ENCODE measurements around the gene PLXNA4.

Gene PLXNA4

GRCh38 chr7:132154248-132154647 lies 422.0 kb downstream of the PLXNA4 start:
- TF ChIP-seq, protein P1, sequence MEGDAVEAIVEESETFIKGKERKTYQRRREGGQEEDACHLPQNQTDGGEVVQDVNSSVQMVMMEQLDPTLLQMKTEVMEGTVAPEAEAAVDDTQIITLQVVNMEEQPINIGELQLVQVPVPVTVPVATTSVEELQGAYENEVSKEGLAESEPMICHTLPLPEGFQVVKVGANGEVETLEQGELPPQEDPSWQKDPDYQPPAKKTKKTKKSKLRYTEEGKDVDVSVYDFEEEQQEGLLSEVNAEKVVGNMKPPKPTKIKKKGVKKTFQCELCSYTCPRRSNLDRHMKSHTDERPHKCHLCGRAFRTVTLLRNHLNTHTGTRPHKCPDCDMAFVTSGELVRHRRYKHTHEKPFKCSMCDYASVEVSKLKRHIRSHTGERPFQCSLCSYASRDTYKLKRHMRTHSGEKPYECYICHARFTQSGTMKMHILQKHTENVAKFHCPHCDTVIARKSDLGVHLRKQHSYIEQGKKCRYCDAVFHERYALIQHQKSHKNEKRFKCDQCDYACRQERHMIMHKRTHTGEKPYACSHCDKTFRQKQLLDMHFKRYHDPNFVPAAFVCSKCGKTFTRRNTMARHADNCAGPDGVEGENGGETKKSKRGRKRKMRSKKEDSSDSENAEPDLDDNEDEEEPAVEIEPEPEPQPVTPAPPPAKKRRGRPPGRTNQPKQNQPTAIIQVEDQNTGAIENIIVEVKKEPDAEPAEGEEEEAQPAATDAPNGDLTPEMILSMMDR (IDR thresholded peaks at IDR 0.05; ENCODE audit: low read depth, low read length, missing control alignments) = no peak
- no peak for DNase-seq (ENCODE audit: low read depth)
- H3K4me3 ChIP-seq (ENCODE audit: low read depth, low read length) = no peak overlapping the region

DNA sequence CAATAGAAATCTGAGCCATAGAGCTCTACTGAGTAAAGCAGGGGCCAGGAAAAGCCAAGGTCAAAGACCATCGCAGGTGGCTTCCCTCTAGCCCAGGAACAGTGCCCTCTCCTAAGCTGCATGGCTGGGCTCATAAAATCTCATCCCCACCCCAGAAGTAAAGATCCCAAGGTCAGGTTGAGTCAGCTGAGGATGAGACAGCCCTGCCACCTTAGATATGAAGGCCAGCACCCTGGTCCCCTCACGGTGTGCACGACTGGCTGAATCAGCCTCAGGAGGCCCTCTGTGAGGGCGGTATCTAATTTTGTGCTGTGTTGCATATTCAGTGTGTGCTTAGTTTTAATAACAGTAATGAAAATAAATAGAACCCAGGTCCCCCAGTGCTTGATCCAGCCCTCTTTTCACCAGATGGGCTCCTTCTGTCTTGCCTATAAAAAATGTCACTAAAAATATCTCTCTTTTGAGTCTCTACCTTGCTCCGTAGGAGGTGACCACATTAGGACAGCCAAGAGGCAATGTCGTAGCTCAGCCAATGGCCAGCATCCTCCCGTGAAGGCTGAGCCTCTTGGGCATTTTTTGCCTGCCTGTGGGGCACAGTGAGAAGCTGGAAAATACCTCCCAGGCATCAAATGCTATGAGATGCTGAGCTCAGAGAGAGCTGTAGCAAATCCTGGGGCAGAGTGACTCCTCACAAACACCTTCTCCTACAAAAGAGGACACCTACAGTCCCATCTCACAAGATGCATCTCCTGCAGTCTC lies 424.0 kb downstream of the PLXNA4 start:
- H3K4me3 ChIP-seq (ENCODE audit: low read depth, low read length) = no peak overlapping the region
- TF ChIP-seq, protein P1 (IDR thresholded peaks at IDR 0.05; ENCODE audit: low read depth, low read length, missing control alignments) = no peak
- DNase-seq (ENCODE audit: low read depth) = no peak

- TF ChIP-seq, protein P1 (IDR thresholded peaks at IDR 0.05; ENCODE audit: low read depth, low read length, missing control alignments) = no peak
- no peak for DNase-seq (ENCODE audit: low read depth)
- no peak overlapping the region for H3K4me3 ChIP-seq (ENCODE audit: low read depth, low read length)
Measured at GRCh38 chr7:132150711-132151110, 425.6 kb downstream of the PLXNA4 start.

DNA sequence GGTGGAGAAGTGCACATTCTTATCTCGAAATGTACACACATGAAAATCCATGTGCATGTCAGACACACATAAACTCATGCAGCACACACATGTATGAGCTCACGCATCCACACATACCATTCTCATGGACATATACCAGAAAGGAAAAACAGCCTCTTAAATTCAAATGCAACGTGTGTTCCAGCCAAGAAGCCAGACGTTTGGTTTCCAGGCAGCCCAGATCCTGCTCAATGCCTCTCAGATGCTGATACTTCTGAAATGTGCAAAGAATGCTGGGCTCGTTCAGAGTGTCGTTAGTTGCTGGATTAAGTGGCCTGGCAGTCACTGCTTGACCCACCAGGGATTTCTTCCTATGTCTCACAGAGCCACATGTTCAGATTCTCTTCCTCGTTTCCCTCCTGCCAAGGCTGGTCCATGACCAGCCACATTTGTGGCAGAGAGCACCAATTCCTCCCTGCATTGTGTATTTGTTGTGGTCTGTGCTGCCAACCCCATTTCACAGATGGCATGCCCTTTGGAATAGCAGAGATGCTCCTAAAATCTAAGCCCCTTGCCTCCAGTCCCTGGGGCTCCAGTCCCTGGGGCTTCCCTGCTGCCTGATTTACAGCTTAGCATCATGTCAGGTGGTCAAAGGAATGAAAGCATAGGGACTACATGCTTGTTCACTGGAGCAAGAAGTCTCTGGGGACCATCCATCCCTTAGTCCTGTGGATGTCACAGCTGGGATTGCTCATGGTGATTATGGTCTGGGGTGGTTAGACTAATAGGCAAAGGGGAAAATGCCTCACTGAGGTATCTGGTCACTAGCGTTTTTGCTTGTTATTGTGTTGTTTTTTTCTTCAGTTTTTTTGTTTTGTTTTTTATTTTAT lies 426.6 kb downstream of the PLXNA4 start:
- TF ChIP-seq, protein P1 (IDR thresholded peaks at IDR 0.05; ENCODE audit: low read depth, low read length, missing control alignments) = no peak
- H3K4me3 ChIP-seq (ENCODE audit: low read depth, low read length) = no peak overlapping the region
- no peak for DNase-seq (ENCODE audit: low read depth)

DNA sequence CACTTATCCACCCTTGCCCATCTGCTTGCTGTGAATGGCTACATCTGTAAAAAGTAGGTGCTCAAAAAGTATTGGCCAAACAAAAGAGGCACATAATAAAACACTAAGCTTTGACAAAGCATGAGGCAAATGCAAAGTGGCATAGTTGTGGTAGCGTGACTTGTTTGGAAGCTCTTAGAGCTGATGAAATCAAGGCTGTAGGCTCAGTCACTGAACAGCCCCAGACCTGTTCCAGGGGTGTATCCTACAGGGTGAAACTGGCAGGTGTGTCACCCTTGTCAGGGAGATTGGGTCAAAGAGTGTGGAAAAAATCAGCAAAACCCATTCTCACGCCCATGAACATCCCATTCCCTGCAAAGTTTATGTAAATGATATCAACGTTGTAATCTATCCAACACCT lies 427.4 kb downstream of the PLXNA4 start:
- no peak for DNase-seq (ENCODE audit: low read depth)
- TF ChIP-seq, protein P1 (IDR thresholded peaks at IDR 0.05; ENCODE audit: low read depth, low read length, missing control alignments) = no peak
- no peak overlapping the region for H3K4me3 ChIP-seq (ENCODE audit: low read depth, low read length)

GRCh38 chr7:132145466-132145865 lies 430.8 kb downstream of the PLXNA4 start:
- H3K4me3 ChIP-seq (ENCODE audit: low read depth, low read length) = no peak overlapping the region
- DNase-seq (ENCODE audit: low read depth) = no peak
- TF ChIP-seq, protein P1 (IDR thresholded peaks at IDR 0.05; ENCODE audit: low read depth, low read length, missing control alignments) = no peak
